PFSK-1 (cell line): ENCODE data around the gene DNAH5.

Source experiments
- FOXP2 ChIP-seq: optimal IDR thresholded peaks from 2 replicates; pipeline ENCODE3; 2011; ENCODE audit warnings: borderline replicate concordance, control low read depth, inconsistent platforms; ENCODE audit not compliant: insufficient read depth; ENCODE audit errors: extremely low read length, extremely low read depth
- POLR2AphosphoS5 ChIP-seq: IDR thresholded peaks from 2 replicates; pipeline ENCODE4 v1.6.1; 2012; ENCODE audit warnings: low read depth, mild to moderate bottlenecking, control low read depth, low read length, moderate library complexity
- SIN3A ChIP-seq: IDR thresholded peaks from 2 replicates; pipeline ENCODE4 v1.6.1; 2012; ENCODE audit warnings: mild to moderate bottlenecking, low read length, moderate library complexity, borderline replicate concordance; ENCODE audit not compliant: insufficient read depth
- TAF1 ChIP-seq: IDR thresholded peaks from 2 replicates; pipeline ENCODE4 v1.6.1; 2012; ENCODE audit warnings: low read length, control low read depth, borderline replicate concordance; ENCODE audit not compliant: insufficient read depth
- TF ChIP-seq, protein P1 (sequence below), 2 experiments: IDR thresholded peaks; 2 replicates each; pipeline versions ENCODE4 v1.6.1 to v1.8.0; 2011 to 2012; ENCODE audit warnings: low read depth in 2 of 2, low read length in 2 of 2, control low read depth in 1 of 2, inconsistent platforms in 1 of 2, mild to moderate bottlenecking in 1 of 2, moderate library complexity in 1 of 2; ENCODE audit not compliant: insufficient read depth in 1 of 2

DNA sequence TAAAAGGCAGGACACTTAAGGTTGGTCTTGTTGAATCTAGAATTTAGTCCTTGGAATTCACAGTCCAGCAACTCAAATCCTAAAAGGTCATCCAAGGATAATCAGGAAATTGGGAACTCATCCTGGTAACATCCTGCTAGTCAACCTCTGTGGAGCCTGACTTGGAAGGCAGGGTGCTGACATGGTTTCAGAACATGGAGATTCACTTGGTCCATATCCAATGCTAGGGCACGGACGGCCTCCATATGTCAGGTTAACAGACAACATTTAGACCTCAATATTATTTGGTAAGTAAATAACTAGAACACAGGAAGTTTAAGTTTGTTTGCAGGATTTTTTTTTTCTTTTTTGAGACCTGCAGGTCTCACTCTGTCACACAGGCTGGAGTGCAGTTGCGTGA lies 783 bp upstream of the DNAH5 start:
- TF ChIP-seq TAF1, result no peak
- no peak for TF ChIP-seq FOXP2
- no peak for TF ChIP-seq POLR2AphosphoS5
- TF ChIP-seq, protein P1, sequence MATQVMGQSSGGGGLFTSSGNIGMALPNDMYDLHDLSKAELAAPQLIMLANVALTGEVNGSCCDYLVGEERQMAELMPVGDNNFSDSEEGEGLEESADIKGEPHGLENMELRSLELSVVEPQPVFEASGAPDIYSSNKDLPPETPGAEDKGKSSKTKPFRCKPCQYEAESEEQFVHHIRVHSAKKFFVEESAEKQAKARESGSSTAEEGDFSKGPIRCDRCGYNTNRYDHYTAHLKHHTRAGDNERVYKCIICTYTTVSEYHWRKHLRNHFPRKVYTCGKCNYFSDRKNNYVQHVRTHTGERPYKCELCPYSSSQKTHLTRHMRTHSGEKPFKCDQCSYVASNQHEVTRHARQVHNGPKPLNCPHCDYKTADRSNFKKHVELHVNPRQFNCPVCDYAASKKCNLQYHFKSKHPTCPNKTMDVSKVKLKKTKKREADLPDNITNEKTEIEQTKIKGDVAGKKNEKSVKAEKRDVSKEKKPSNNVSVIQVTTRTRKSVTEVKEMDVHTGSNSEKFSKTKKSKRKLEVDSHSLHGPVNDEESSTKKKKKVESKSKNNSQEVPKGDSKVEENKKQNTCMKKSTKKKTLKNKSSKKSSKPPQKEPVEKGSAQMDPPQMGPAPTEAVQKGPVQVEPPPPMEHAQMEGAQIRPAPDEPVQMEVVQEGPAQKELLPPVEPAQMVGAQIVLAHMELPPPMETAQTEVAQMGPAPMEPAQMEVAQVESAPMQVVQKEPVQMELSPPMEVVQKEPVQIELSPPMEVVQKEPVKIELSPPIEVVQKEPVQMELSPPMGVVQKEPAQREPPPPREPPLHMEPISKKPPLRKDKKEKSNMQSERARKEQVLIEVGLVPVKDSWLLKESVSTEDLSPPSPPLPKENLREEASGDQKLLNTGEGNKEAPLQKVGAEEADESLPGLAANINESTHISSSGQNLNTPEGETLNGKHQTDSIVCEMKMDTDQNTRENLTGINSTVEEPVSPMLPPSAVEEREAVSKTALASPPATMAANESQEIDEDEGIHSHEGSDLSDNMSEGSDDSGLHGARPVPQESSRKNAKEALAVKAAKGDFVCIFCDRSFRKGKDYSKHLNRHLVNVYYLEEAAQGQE (IDR thresholded peaks at IDR 0.05; ENCODE audit: insufficient read depth in 1 of 2, low read depth in 2 of 2, low read length in 2 of 2), result no peak
- TF ChIP-seq SIN3A, result no peak
